ENCODE measurements around the gene HS3ST5.

- TF ChIP-seq POLR2AphosphoS5 (IDR thresholded peaks at IDR 0.05; ENCODE audit: low read depth, low read length): no peak
- no peak for TF ChIP-seq TAF1 (IDR thresholded peaks at IDR 0.05; ENCODE audit: borderline replicate concordance, insufficient read depth, low read length)
- no peak for TF ChIP-seq SIN3A (IDR thresholded peaks at IDR 0.05; ENCODE audit: borderline replicate concordance, insufficient read depth, low read length)
Measured at GRCh38 chr6:114195027-114195365, 147.8 kb downstream of the HS3ST5 start.

Data from PFSK-1 (cell line).